NCI-H2029 (cell line): Measurements from ENCODE around the gene LRRC14B.
"Not testable (repeated sequence)": the region's sequence is repeated elsewhere in the genome, so short reads cannot be mapped to it uniquely, and the experiment has no call there.

Experiments used
- DNase-seq: peaks from one replicate; lab custom pipeline; 2025; lab: John Stamatoyannopoulos, UW

LRRC14B gene

DNA sequence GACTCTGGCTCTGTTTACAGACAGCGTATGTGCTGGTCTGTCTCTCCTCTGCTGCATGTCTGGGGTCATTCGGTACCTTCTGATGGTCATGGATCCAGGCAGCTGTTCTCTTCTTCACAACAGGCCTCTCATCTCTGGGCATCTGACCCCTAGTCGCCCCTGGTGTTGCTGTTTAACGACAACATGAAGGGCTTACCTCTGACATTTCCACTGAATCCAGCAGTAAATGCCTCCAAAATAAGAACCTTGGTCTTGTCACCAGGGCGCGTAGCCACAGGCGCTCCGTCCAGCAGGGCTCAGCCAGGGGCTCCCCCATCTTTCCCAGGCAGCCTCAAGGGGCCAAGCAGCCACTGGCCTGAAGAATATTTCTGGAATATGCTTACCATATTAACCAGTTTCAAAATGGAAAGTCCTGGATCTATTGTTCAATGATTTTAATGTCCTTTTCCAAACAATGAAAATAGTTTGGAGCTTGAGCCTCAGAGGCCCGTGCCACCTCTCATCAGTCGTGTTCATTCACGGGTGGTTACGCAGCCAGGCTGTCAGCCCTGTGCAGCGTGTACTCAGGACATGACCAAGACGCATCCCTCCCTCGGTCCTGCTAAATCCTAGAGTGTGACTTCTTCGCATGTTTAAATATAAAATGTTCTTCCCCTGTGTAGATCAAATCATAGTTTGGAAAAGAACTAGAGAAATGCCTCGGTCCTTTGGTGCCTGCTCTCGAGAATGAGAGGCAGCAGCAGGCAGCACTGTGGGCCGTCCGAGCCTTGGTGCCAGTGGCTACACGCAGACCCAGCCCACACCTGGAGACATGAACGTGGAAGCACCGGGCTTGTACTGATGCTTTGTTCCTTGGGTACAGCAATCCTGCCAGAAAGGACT lies 30.1 kb upstream of the LRRC14B start:
- DNase-seq = no peak

DNA sequence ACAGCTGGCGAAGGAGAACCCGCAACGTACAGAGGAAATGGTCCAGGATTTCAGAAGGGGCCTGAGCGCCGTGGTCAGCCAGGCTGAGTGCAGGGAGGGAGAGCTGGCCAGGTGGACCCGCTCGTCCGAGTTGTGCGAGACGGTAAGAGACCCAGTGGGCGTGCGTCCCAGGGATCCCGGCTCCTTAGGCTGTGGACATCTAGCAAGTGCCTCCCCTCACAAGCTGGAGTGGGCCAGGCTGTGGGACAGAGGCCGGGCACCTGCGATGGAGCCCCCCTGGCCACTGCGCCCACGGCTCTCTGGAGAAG lies 29.5 kb upstream of the LRRC14B start:
- no peak for DNase-seq

DNA sequence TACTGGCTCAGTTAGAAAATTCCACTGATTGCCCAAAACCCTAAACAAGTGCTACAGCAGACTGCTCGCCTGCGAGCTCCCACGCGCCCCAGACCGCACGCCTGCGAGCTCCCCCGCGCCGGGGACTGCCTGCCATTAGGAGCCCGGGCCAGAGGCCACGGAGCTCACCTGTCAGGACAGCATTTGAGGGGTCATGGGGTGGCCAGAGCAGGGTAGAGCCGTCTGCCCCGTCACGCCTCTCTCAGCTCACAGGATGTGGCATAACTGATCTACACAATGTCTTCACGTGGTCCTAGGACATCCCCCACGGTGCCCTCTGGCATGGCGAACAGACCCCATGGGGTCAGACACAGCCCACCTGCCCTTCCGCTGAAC lies 29.1 kb upstream of the LRRC14B start:
- no peak for DNase-seq

DNA sequence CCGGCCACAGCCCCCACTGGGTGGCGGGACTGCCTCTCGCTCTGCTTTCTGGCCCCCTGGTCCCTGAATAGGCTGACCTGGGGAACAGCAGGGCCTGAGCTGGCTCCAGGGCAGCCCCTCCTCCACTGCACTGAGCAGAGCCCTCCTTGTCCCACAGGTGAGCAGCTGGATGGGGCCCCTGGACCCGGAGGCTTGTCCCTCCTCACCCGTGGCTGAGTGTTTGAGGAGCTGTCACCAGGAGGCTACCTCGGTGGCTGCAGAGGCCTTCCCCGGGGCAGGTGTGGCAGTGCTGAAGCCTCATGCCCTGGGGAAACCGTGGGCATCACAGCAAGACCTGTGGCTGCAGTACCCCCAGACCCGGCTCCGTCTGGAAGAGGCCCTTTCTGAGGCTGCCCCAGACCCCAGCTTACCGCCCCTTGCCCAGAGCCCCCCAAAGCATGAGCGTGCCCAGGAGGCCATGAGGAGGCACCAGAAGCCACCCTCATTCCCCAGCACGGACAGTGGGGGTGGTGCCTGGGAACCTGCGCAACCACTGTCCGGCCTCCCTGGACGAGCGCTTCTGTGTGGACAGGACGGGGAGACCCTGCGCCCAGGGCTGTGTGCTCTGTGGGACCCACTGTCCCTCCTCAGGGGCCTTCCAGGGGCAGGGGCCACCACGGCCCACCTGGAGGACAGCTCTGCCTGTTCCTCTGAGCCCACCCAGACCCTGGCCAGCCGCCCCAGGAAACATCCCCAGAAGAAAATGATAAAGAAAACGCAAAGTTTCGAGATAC lies 28.5 kb upstream of the LRRC14B start:
- no peak for DNase-seq

DNA sequence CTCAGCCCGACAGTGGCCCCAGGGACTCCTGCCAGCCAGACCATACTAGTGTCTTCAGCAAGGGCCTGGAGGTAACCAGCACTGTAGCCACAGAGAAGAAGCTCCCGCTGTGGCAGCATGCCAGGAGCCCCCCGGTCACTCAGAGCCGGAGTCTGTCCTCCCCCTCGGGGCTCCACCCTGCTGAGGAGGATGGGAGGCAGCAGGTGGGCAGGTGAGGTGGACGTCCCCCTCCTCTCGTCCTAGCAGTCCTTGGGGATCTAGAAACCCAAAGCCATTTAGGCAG lies 28.0 kb upstream of the LRRC14B start:
- DNase-seq = no peak

DNA sequence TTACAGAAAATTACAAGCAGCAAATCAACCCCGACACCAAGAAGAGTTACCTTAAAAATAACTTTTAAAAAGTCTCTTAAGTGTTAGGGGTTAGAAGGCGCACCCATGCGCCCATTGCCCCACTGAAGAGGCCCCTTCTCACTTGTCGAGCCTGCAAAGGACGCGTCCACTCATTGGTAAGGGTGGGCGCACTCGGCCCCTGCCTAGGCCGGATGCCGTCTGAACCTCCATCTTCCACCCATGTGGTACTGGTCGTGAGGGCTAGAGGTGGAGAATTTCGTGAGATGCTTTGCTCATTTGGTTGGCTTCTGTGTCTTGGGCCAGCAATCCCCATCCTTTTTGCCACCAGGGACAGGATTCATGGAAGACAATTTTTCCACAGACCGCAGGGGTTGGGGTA lies 27.5 kb upstream of the LRRC14B start:
- DNase-seq = no peak

DNA sequence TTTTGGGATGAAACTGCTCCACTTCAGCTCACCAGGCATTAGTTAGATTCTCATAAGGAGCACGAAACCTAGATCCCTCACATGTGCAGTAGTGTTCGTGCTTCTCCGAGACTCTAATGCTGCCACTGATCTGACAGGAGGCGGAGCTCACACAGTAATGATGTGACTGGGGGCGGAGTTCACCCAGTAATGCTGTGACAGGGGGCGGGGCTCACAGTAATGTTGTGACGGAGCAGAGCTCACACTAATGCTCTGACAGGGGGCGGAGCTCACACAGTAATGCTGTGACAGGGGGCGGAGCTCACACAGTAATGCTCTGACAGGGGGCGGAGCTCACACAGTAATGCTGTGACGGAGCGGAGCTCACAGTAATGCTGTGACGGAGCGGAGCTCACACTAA lies 27.1 kb upstream of the LRRC14B start:
- no peak for DNase-seq

DNA sequence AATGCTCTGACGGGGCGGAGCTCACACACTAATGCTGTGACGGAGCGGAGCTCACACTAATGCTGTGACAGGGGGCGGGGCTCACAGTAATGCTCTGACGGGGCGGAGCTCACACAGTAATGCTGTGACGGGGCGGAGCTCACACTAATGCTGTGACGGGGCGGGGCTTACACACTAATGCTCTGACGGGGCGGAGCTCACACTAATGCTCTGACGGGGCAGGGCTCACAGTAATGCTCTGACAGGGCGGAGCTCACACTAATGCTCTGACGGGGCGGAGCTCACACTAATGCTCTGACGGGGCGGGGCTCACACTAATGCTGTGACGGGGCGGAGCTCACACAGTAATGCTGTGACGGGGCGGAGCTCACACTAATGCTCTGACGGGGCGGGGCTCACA lies 26.5 kb upstream of the LRRC14B start:
- not testable (repeated sequence) for DNase-seq

DNA sequence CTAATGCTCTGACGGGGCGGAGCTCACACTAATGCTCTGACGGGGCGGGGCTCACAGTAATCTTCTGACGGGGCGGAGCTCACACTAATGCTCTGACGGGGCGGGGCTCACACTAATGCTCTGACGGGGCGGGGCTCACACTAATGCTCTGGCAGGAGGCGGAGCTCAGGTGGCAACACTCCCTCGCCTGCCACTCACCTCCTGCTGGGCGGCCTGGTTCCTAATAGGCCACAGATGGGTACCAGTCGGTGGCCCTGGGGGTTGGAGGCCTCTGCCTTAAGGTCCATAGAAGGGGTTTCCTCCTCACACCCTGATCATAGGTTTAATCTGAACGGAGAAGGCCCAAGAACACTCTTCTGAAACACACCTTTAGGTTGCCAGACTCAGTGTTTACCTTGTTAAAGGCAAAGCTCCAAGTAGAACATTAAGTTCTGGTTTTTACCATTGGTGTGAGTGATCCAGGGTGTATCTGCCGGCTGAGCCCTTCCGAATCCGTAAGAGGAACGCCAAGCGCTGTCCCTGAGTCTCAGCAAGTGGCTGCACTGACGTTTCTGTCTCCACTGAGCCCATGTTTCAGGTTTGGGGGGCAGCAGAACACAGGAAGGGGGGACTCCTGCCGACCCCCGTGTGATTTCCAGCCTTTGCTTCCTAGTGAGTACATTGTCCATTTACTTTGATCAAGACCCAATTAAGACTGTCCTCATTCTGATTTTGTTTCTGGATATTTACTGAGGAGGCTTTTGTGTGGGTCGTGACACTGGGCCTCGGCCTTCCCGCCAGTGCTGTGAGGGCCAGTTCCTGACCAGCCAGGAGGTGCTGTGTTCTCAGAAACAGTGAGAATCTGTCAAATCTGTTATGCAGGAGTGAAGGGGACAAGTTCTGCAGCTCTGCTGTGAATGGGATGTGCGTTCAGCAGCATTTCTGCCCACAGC lies 24.6 kb upstream of the LRRC14B start:
- DNase-seq = no peak

DNA sequence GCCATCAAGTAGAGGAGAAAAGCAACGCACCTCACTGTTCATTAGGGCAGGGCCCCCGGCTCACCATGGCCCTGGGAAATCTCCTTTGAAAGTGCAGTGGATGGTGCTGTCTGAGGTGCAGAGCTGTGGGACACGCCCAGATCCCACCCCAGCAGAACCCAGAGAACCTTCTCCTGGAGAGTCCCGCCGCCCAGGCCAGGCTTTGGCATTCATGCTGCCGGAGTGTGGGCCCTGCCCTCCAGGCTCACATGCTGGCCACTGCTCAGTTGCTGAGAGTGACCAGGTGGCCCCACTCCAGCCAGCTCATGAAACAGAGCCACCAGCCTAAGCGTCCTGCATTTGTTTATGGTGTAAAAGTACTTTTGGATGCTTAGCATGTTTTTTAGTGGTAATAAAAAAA lies 23.8 kb upstream of the LRRC14B start:
- DNase-seq = no peak

DNA sequence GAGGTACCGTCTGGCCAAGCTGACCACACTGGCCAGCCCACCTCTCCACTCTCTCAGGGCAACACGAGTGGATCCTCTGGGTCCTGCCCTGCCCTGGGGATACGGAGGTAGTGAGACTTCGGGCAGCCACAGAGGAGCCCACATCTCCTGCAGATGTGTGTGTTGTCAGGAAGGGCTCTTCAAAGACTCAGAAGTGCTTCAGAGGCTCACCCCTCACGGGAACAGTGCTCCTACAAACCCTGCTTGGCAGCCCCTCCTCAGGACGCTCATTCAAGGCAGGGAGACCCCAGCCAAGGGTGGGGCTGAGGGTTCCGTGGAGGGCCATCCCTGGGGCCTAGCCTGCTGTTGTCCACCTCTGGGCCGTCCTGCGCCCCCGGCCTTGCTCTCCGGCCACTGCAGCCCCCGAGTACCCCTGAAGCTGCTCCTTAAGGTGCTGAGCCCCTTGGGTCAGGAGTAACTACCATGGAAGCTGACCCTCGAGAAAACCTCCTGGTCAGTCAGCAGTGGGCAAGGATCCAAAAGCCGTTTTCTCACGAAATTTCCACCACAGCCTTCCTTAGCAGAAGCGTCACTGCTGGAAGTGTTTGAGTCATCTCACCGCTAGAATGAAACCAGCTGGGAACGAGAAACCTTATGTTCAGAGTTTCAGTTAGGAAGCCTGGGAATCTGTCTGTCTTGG lies 23.2 kb upstream of the LRRC14B start:
- no peak for DNase-seq

DNA sequence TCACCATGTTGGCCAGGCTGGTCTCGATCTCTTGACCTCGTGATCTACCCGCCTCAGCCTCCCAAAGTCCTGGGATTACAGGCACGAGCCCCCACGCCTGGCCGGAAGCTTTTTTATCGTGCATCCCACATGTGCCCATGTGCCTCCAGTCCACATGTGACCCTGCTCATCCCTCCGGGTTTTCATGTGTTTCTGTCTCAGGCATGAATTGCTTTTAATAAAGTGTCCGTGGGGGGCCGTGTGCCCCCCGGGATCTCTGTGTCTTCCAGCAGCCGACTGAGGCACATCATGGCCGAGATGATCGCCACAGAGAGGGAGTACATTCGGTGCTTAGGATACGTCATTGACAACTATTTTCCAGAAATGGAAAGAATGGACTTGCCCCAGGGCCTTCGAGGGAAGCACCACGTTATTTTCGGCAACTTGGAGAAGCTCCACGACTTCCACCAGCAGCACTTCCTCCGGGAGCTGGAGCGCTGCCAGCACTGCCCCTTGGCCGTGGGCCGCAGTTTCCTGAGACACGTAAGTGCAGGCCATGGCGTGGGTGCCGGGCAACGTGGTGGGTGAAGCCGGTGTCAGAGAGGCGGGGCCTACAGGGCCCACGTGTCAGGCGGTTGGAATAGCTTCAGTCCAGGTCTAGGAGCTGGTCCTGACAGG lies 22.1 kb upstream of the LRRC14B start:
- no peak for DNase-seq

DNA sequence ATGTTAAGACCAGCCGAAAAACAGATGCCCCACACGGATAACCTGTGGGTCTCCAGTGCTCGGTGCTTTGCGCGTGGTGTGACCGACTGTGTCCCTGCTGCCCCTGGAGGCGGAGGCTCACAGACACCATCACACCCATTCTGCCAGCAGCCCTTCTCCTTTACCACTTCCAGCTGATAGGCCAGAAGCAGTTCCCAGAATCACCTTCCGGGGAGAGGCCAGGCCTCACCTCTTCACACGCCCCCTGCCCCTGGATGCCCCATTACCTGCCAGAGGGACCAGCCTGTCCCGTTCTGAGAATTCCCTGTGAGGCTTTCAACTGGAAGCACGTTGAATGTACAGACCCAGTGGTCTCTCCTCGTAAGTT lies 21.6 kb upstream of the LRRC14B start:
- DNase-seq = no peak

DNA sequence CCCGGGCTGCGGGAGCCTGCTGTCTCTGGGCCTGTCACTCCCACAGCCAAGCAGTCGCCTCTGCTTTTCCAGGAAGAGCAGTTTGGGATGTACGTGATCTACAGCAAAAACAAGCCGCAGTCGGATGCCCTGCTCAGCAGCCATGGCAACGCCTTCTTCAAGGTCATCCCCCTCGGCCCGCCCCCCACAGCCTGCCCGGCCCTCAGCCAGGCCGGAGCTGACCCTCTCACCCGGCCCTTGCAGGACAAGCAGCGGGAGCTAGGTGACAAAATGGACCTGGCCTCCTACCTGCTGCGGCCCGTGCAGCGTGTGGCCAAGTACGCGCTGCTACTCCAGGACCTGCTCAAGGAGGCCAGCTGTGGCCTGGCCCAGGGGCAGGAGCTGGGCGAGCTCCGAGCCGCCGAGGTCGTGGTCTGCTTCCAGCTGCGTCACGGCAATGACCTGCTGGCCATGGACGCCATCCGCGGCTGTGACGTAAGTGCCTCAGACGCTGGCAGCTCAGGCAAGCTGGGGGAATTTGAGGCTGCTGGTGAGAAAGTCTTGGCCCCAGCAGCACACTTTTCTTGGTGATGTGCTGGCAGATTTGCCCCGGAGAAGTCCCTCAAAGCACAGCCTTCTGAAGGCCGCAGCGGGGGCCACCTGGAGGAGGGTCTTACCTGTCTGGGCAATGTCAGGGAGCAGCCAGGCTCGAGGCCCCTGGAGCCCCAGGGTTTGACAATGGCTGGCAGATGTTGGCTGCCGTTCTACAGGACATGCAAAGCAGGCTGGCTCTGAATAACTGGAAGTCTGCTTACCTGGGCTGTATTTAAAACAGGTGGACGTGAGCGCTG lies 20.1 kb upstream of the LRRC14B start:
- DNase-seq = no peak

DNA sequence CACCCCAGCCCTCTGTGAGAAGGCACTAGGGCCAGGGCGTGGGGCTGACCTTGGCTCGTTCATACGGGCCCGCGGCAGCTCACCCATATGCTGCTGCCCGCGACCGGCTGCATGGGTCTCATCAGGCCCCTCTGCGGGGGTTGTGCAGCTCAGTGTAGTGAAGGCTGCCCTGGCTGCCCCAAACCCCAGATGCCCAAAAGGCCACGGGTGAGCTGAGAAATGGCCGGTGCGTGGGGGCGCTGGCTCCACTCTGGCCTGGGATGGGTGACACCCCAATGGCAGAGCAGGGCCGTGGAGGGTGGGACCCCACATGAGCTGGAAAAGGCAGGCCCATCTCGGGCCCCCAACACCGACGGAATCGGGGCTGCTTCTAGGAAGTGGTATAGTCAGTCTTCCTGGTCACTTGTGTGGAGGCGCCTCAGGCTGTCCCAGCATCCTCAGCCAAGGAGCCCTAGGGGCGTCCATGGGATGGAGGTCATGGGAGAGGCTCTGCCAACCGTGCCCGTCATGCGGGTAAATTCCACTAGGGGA lies 19.4 kb upstream of the LRRC14B start:
- no peak for DNase-seq

DNA sequence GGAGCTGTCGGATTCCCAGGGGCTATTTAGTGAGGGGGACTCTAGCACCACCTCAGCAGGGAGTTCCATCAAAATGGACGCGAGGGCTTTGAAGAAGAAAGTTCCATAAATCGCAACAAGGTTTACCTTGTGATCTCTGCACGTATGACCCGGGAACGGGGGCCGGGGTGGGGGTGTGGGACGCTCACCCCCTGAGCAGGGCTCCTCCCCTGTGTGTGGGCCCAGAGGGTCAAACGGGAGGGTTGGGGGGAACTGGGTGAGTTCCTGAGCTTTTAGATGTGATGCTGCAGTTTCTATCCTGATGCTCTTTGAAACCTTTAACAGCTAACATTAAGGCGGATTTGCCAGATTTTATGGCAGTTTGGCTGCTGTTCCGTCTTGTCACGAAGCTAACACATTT lies 18.9 kb upstream of the LRRC14B start:
- no peak for DNase-seq

DNA sequence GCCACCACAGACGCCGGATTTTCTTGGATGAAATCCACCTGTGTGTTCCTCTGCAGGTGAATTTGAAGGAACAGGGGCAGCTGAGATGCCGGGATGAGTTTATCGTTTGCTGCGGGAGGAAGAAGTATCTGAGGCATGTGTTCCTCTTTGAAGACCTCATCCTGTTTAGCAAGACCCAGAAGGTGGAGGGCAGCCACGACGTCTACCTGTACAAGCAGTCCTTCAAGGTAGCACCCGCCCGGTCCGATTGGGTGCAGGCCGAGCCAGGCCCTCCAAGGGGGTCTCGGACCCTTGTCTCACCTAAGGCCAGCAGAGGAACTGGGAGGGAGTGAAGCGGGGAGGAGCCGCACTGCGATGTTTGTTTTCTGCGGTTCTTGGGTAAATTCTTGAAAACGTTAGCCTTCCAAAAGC lies 18.4 kb upstream of the LRRC14B start:
- DNase-seq = no peak

DNA sequence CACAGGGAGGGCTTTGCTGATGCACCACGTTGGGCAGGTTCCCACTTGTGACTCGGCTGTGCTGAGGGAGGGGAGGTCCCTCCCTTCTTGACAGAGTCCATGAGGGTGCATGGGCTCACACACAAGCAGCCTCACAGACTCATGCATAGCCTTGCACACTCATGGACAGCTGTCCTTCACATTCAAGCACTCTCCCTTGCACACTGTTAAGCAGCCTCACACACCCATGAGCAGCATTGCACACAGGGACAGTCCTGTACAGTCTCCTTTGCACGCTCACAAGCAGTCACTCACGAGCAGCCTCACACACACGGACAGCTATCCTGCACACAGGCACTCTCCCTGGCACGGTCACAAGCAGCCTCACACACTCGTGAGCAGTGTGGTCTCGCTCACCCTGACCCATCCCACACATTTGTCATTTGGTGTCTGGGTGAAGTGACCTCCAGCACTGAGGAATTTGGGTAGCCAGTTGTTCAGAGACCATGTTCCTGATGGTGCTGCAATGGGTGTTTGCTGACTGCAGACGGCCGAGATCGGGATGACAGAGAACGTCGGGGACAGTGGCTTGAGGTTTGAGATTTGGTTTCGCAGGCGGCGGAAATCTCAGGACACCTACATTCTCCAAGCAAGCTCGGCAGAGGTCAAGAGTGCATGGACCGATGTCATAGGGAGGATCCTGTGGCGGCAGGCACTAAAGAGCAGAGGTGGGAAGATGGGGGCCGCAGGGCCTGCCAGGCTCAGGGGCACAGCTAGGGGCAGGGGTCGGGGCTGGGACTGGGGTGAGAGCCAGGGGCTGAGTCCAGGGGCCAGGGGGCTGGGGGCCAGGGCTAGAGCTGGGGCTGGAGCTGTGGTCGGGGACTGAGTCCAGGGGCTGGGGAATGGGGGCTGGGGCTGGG lies 17.7 kb upstream of the LRRC14B start:
- DNase-seq = no peak

DNA sequence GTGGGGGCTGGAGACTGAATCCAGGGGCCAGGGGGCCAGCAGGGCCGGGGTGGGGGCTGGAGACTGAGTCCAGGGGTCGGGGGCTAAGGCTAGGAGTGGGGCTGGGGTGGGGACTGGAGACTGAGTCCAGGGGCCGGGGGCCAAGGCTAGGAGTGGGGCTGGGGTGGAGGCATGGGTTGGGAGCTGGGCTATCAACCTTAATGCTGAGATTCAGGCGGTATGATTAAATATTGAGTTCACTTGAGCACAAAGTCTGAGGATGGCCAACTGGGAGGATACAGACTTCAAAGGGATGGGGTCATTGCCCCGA lies 17.0 kb upstream of the LRRC14B start:
- no peak for DNase-seq
